Lower lobe of right lung (tissue), 2 donors: ENCODE data around the gene RGR. TPM values are rescaled to one million over a fixed set of nuclear protein-coding genes. Genes with fewer than 3 reads are reported as not detected.

Experiments used
- ATAC-seq, 2 donors: fragments of 200-7000 bp; cut with Tn5 transposase; one replicate each; pipeline ENCODE4 v1.9.1; 2020 to 2022; ENCODE audit warnings: mild to moderate bottlenecking in 2 of 2, moderate library complexity in 2 of 2
- DNase-seq: peaks from one replicate; pipeline ENCODE4 v3.0.0-alpha.2; 2020
- H3K27ac ChIP-seq: fragments of 200-600 bp; one replicate; pipeline ENCODE4 v1.8.0; 2022
- H3K27me3 ChIP-seq: fragments of 200-600 bp; one replicate; pipeline ENCODE4 v1.8.0; 2022; ENCODE audit warnings: low read depth
- H3K36me3 ChIP-seq: fragments of 200-600 bp; one replicate; pipeline ENCODE4 v1.8.0; 2022; ENCODE audit warnings: mild to moderate bottlenecking
- H3K4me1 ChIP-seq: fragments of 200-600 bp; one replicate; pipeline ENCODE4 v1.8.0; 2022
- H3K4me3 ChIP-seq: fragments of 200-600 bp; one replicate; pipeline ENCODE4 v1.8.0; 2022; ENCODE audit warnings: mild to moderate bottlenecking
- H3K9me3 ChIP-seq: fragments of 200-600 bp; one replicate; pipeline ENCODE4 v1.8.0; 2022
- CTCF ChIP-seq: fragments of 200-600 bp; IDR thresholded peaks from one replicate; pipeline ENCODE4 v1.8.0; 2022; ENCODE audit warnings: antibody characterized with exemption, mild to moderate bottlenecking
- intact Hi-C: fragments of 100-400 bp; cut with DNase I; formaldehyde crosslinking; loops from one replicate; pipeline ENCODE4 v1.11.0; 2022
- total RNA-seq: library from RNA; stranded (reverse); fragmentation: NEBNext Ultra II Directional; extraction: Animal tissue kit (Norgen Biotek cat#: 25700); gene quantifications from one replicate; pipeline ENCODE4 v1.2.1, GENCODE V29; 2021
- donor health status: DM: no; HTN: yes; CAD: no; lungs with severe emphysema.

Gene RGR
- total RNA-seq, 1 donor from 2014 or later = not detected

GRCh38 chr10:84217746-84218145, 27.1 kb upstream of the RGR start:
- DNase-seq (no peak), ATAC-seq (no peak)
- intact Hi-C loops = no loop called here
- TF ChIP-seq CTCF = no peak
- no peak overlapping the region for H3K27ac ChIP-seq
- no peak overlapping the region for H3K4me3 ChIP-seq
- peaks cover 7% of the 10 kb centered on the region for H3K27me3 ChIP-seq
- no peaks in the 10 kb centered on the region for H3K9me3 ChIP-seq
- no peaks in the 10 kb centered on the region for H3K36me3 ChIP-seq
- no peaks in the 10 kb centered on the region for H3K4me1 ChIP-seq

DNA sequence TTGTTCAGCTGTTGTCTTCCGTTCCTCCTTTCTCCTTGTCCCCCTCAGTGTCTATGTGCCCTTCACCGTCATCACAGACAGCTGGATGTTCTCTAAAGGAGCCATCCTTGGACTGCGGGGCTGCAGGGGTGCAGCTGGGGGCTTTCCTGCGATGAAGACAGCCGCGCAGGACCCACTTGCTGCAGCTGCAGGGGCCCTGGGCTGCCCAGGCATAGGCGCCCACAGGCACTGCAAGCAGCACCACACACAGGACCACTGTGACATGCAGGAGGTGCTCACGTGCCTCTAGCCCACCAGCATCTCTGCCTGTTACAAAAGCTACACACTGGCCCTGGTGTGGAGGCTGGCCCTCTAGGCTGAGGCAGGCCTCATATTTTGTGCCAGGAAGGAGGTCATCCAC, 22.9 kb upstream of the RGR start:
- no peaks in the 10 kb centered on the region for H3K36me3 ChIP-seq
- H3K27ac ChIP-seq = no peak overlapping the region
- intact Hi-C loops = no loop called here
- no peak for ATAC-seq
- TF ChIP-seq CTCF = no peak
- H3K27me3 ChIP-seq = peaks cover 7% of the 10 kb centered on the region
- H3K9me3 ChIP-seq = no peaks in the 10 kb centered on the region
- no peaks in the 10 kb centered on the region for H3K4me1 ChIP-seq
- no peak for DNase-seq
- no peak overlapping the region for H3K4me3 ChIP-seq

GRCh38 chr10:84224411-84225028, 20.3 kb upstream of the RGR start:
- intact Hi-C loops = no loop called here
- H3K9me3 ChIP-seq = no peaks in the 10 kb centered on the region
- no peak for TF ChIP-seq CTCF
- H3K27ac ChIP-seq = no peak overlapping the region
- no peaks in the 10 kb centered on the region for H3K36me3 ChIP-seq
- H3K4me1 ChIP-seq = no peaks in the 10 kb centered on the region
- DNase-seq = no peak
- peaks cover 7% of the 10 kb centered on the region for H3K27me3 ChIP-seq
- H3K4me3 ChIP-seq = no peak overlapping the region
- no peak for ATAC-seq

DNA sequence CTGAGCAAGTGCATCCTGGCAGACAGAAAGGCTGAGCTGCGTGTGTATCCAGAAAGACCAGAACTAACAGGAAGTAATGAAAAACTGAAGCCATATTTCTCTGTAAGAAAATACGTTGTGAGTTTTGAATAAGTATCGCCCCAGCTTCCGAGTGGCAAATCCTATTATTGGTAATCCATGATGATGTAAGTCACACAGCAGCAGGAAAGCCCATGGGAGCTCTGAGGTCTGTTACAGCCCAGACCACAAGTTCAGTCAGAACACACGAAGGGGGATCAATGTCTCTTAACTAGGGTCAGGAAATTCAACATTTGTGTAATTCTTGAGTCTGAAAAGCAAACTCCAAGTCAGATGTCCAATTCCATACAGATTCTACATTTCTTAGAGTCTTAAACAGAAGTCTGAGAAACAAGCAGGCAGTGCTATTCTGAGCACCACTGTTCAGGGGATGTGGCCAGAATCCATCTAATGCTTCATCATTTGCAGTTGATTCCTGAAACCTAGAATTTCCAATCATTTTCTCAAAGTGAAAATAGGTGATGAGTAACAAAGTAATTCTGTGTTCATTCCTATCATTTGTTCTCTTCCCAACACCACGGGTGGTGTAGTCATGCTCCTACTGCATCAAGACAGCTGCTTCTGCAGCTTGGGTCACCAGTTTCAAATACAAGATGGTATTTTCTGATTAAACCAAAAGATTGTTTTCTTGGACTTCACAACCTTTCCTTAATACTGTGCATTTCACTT, 19.3 kb upstream of the RGR start, which contains the start of gene LRIT2:
Gene LRIT2 (minus strand): TSS at position 118 of the 747 bp plus-strand sequence. CDS start 24 bp downstream, at position 94.
- TF ChIP-seq CTCF = no peak
- Histone ChIP-seq H3K27me3 (peaks cover 7% of the 10 kb centered on the region), H3K4me3 (no peak within 1 kb of the TSS), H3K36me3 (no peaks in the 10 kb centered on the region), H3K9me3 (no peaks in the 10 kb centered on the region), H3K4me1 (no peaks in the 10 kb centered on the region), H3K27ac (no peak within 1 kb of the TSS)
- intact Hi-C loops = no loop called here
- DNase-seq (no peak), ATAC-seq (no peak)

- H3K9me3 ChIP-seq = no peaks in the 10 kb centered on the region
- H3K27ac ChIP-seq = no peak overlapping the region
- DNase-seq (no peak), ATAC-seq (no peak)
- intact Hi-C loops = no loop called here
- TF ChIP-seq CTCF = no peak
- H3K4me3 ChIP-seq = no peak overlapping the region
- no peaks in the 10 kb centered on the region for H3K36me3 ChIP-seq
- H3K27me3 ChIP-seq = peaks cover 7% of the 10 kb centered on the region
- H3K4me1 ChIP-seq = no peaks in the 10 kb centered on the region
Observed at GRCh38 chr10:84226616-84227015, 18.2 kb upstream of the RGR start.
